Measurements from ENCODE around the gene PPM1A. TPM values are rescaled to one million over a fixed set of nuclear protein-coding genes. Genes with fewer than 3 reads are reported as not detected.

Gene PPM1A
- polyA plus RNA-seq, 2 donors, result 21.3 to 25.4 TPM

DNA sequence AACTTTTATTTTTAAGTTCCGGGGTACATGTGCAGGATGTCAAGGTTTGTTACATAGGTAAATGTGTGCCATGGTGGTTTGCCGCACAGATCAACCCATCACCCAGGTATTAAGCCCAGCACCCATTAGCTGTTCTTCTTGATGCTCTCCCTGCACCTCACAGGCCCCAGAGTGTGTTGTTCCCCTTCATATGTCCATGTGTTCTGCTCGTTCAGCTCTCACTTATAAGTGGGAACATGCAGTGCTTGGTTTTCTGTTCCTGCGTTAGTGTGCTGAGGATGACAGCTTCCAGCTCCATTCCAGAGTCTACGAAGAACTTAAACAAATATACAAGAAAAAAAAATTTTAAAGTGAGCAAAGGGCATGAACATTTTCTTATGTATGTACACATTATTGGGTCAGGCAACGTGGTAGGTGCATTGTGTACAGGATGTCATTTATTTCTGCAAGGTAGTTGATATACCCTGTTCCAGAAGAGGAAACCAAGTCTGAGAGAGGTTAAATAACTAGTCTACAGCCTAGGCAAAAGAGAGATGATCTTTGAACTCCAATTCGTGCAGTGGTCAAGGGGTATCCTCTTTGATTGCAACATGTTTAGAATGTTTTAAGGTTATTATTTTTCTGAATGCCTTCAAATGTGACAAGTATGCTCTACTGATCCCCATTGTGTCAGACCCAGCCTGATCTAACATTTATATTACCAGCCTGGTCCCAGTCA, 8.7 kb upstream of the PPM1A start:
- WGBS, 2 donors, result 83 to 86% methylated on average over 7 of the region's 7 CpGs

DNA sequence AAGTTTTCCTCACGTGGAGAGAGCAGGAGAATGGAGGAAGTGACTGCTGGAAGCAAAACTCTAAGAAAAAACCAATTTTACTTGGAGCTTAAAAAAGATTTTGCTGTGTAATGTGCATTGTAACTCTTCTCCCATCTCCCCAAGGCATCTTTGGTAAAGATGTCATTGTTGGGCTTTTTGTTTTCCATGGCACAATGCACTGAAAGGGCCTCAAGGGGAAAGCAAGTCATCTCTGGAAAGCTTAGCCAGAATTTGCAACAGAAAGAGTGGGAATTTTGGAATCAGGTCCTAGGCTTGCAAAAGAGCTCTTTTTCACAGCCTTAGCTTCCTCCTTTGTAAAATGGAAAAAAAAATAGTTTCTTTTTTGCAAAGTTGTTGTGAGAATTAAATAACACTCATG, 7.9 kb upstream of the PPM1A start:
- H3K9me3 ChIP-seq (ENCODE audit: control insufficient read depth in 2 of 2, insufficient read depth in 1 of 2, low read depth in 1 of 2, low read length in 1 of 2), result no peaks in the 10 kb centered on the region
- H3K27ac ChIP-seq (ENCODE audit: low read depth in 2 of 2, low read length in 1 of 2), result no peak overlapping the region
- H3K27me3 ChIP-seq (ENCODE audit: control insufficient read depth in 1 of 2, insufficient read depth in 2 of 2, low read length in 2 of 2), result no peaks in the 10 kb centered on the region
- H3K4me1 ChIP-seq (ENCODE audit: control insufficient read depth in 2 of 2, insufficient read depth in 2 of 2, low read length in 1 of 2), result no peaks in the 10 kb centered on the region
- H3K36me3 ChIP-seq (ENCODE audit: control insufficient read depth in 2 of 2, insufficient read depth in 2 of 2, low read length in 1 of 2), result no peaks in the 10 kb centered on the region
- H3K4me3 ChIP-seq (ENCODE audit: low read depth in 1 of 2, low read length in 2 of 2), result no peak overlapping the region
- WGBS, 2 donors, result 64 to 68% methylated on average over 1 of the region's 1 CpG

More for the DNA sequence above, 8.7 kb upstream of the PPM1A start:
- Histone ChIP-seq H3K36me3 (ENCODE audit: control insufficient read depth in 2 of 2, insufficient read depth in 2 of 2, low read length in 1 of 2) (no peaks in the 10 kb centered on the region), H3K27ac (ENCODE audit: low read depth in 2 of 2, low read length in 1 of 2) (no peak overlapping the region), H3K27me3 (ENCODE audit: control insufficient read depth in 1 of 2, insufficient read depth in 2 of 2, low read length in 2 of 2) (no peaks in the 10 kb centered on the region), H3K4me1 (ENCODE audit: control insufficient read depth in 2 of 2, insufficient read depth in 2 of 2, low read length in 1 of 2) (no peaks in the 10 kb centered on the region), H3K9me3 (ENCODE audit: control insufficient read depth in 2 of 2, insufficient read depth in 1 of 2, low read depth in 1 of 2, low read length in 1 of 2) (no peaks in the 10 kb centered on the region), H3K4me3 (ENCODE audit: low read depth in 1 of 2, low read length in 2 of 2) (no peak overlapping the region)

GRCh38 chr14:60242429-60242828, 6.6 kb upstream of the PPM1A start:
- 69 to 78% methylated on average over 2 of the region's 2 CpGs for WGBS, 2 donors
- H3K9me3 ChIP-seq (ENCODE audit: control insufficient read depth in 2 of 2, insufficient read depth in 1 of 2, low read depth in 1 of 2, low read length in 1 of 2), result no peaks in the 10 kb centered on the region
- no peak overlapping the region for H3K4me3 ChIP-seq (ENCODE audit: low read depth in 1 of 2, low read length in 2 of 2)
- no peak overlapping the region for H3K27ac ChIP-seq (ENCODE audit: low read depth in 2 of 2, low read length in 1 of 2)
- no peaks in the 10 kb centered on the region for H3K27me3 ChIP-seq (ENCODE audit: control insufficient read depth in 1 of 2, insufficient read depth in 2 of 2, low read length in 2 of 2)
- no peaks in the 10 kb centered on the region for H3K4me1 ChIP-seq (ENCODE audit: control insufficient read depth in 2 of 2, insufficient read depth in 2 of 2, low read length in 1 of 2)
- no peaks in the 10 kb centered on the region for H3K36me3 ChIP-seq (ENCODE audit: control insufficient read depth in 2 of 2, insufficient read depth in 2 of 2, low read length in 1 of 2)

- no peak overlapping the region for H3K4me3 ChIP-seq (ENCODE audit: low read depth in 1 of 2, low read length in 2 of 2)
- H3K27me3 ChIP-seq (ENCODE audit: control insufficient read depth in 1 of 2, insufficient read depth in 2 of 2, low read length in 2 of 2), result no peaks in the 10 kb centered on the region
- no peaks in the 10 kb centered on the region for H3K4me1 ChIP-seq (ENCODE audit: control insufficient read depth in 2 of 2, insufficient read depth in 2 of 2, low read length in 1 of 2)
- no peak overlapping the region for H3K27ac ChIP-seq (ENCODE audit: low read depth in 2 of 2, low read length in 1 of 2)
- no peaks in the 10 kb centered on the region for H3K36me3 ChIP-seq (ENCODE audit: control insufficient read depth in 2 of 2, insufficient read depth in 2 of 2, low read length in 1 of 2)
- H3K9me3 ChIP-seq (ENCODE audit: control insufficient read depth in 2 of 2, insufficient read depth in 1 of 2, low read depth in 1 of 2, low read length in 1 of 2), result no peaks in the 10 kb centered on the region
- WGBS, 2 donors, result 65 to 70% methylated on average over 2 of the region's 2 CpGs
Observed at GRCh38 chr14:60245380-60246177, 3.4 kb upstream of the PPM1A start.

DNA sequence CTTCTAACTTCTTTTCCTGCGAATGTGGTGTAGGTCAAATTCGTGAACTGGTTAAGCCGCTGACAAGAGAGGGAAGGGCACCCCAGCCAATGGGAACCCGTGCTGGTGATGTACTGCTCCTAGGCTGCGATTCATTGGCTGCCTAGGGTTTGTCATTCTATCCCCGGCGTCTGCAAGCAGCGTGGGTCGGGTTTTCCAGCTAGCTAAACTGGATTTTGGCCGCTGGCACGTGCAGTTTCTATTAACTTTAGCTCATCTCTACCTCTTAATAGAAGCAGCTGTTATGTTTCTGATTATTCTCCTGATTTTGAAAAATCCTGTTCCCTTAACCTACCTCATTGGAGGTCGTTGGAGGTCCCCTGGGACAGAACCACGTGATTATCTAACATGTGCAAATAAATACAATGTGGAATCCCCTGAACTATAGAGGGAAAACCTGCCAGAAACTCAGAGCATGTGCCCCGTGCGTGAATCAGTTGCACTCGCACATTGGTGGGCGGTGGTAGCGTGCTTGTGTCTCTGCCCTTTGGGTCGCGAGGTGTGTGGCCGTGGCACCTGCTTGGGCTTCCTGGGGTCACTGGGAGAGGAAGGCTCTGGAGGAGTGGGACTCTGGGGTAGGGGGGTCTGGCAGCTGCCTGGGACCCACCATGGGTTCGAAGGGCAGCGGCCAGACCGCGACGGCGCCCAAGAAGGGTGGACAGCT, 876 bp upstream of the PPM1A start:
- no peaks in the 10 kb centered on the region for H3K27me3 ChIP-seq (ENCODE audit: control insufficient read depth in 1 of 2, insufficient read depth in 2 of 2, low read length in 2 of 2)
- no peaks in the 10 kb centered on the region for H3K36me3 ChIP-seq (ENCODE audit: control insufficient read depth in 2 of 2, insufficient read depth in 2 of 2, low read length in 1 of 2)
- H3K27ac ChIP-seq (ENCODE audit: low read depth in 2 of 2, low read length in 1 of 2), result peak overlapping the region; percentile 99
- H3K4me1 ChIP-seq (ENCODE audit: control insufficient read depth in 2 of 2, insufficient read depth in 2 of 2, low read length in 1 of 2), result no peaks in the 10 kb centered on the region
- H3K9me3 ChIP-seq (ENCODE audit: control insufficient read depth in 2 of 2, insufficient read depth in 1 of 2, low read depth in 1 of 2, low read length in 1 of 2), result no peaks in the 10 kb centered on the region
- peak overlapping the region; percentile 62 to 64 for H3K4me3 ChIP-seq (ENCODE audit: low read depth in 1 of 2, low read length in 2 of 2)
- WGBS, 2 donors, result 1% methylated on average over 26 to 27 of the region's 27 CpGs

DNA sequence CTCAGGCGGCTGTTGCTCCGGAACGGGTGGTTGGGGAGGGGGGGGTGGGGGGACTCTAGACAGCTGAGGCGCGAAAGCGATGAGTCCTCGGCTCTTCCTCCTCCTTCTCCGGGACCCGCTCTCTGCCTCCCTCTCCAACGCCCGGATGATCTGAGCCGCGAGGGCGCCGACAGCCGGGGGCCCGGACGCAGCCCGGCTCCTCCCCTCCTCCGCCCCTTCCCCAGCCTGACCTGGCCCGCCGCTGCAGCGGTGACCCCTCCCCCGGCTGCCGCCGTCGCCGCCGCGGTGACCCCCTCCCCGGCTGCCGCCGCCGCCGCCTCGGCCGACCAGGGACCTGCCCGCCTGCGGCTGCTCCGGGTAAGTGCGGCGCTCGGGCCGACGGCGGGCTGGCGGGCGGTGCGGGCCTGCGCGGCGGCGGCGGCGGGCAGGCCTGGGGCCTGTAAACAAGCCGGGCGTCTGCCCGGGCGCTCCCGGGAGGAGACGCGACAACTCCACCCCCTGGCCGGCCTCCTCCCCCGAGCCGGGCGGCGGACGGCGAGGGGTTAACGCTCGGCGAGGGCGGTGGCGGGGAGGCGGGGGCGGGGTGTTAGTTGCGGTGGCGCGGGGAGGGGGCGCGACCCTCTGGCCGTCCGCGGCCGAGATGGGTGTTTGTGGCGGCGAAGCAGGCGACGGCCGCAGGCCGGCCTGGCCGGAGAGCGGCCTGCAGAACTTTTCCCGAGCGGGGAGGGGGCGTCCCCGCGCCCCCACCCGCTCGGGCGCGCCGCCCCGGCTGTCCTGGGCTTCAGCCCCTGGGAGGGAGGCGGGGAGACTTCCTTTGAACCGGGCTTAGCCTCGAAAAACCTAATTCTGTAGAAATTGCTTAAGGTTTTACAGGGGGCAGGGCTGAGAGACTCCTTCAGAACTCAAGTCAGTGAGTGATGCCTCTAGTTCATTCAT, 568 bp downstream of the PPM1A start:
- Histone ChIP-seq H3K27me3 (ENCODE audit: control insufficient read depth in 1 of 2, insufficient read depth in 2 of 2, low read length in 2 of 2) (no peaks in the 10 kb centered on the region), H3K36me3 (ENCODE audit: control insufficient read depth in 2 of 2, insufficient read depth in 2 of 2, low read length in 1 of 2) (no peaks in the 10 kb centered on the region), H3K9me3 (ENCODE audit: control insufficient read depth in 2 of 2, insufficient read depth in 1 of 2, low read depth in 1 of 2, low read length in 1 of 2) (no peaks in the 10 kb centered on the region), H3K27ac (ENCODE audit: low read depth in 2 of 2, low read length in 1 of 2) (peak overlapping the region; percentile 97 to 99), H3K4me1 (ENCODE audit: control insufficient read depth in 2 of 2, insufficient read depth in 2 of 2, low read length in 1 of 2) (no peaks in the 10 kb centered on the region), H3K4me3 (ENCODE audit: low read depth in 1 of 2, low read length in 2 of 2) (peak overlapping the region; percentile 86 to 94)
- WGBS, 2 donors, result 1% methylated on average over 67 to 106 of the region's 107 CpGs

DNA sequence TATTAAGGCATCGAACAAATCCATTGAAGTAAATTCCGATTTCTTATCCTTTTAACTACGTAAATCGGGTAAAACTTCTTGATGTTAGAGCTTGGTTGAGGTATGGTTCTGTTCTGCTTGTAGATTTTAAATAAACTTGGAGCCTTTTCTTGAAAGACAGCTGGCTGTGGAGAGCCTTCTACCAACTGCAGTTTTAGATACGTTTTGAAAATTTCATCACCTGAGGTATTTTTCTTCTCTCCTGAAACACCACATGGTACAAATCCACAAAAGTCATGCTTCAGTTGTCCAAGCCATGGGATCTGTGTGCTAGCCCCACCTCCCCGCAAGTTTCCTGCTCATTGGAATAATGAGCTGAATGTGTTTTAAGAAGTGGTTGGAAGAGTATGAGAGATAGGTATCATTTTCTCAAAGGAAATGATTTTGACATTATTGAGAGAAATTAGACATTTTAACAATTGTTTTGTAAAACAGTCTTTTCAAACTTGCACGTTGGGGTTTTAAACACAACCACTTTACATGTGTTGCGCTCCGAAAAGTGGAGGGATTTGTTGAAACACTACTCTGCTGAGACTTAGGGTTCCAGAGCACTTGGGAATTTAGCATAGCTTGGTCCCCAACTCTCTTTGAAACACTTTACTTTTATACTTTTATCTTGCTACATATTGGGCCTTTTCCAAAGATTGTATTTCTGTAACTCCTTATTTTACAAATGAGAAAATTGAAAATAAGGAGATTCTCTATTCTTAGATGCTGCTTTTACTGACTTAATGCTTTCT, 1.4 kb downstream of the PPM1A start:
- peak overlapping the region; percentile 86 to 94 for H3K4me3 ChIP-seq (ENCODE audit: low read depth in 1 of 2, low read length in 2 of 2)
- no peaks in the 10 kb centered on the region for H3K36me3 ChIP-seq (ENCODE audit: control insufficient read depth in 2 of 2, insufficient read depth in 2 of 2, low read length in 1 of 2)
- no peaks in the 10 kb centered on the region for H3K27me3 ChIP-seq (ENCODE audit: control insufficient read depth in 1 of 2, insufficient read depth in 2 of 2, low read length in 2 of 2)
- 14 to 15% methylated on average over 9 of the region's 9 CpGs for WGBS, 2 donors
- H3K9me3 ChIP-seq (ENCODE audit: control insufficient read depth in 2 of 2, insufficient read depth in 1 of 2, low read depth in 1 of 2, low read length in 1 of 2), result no peaks in the 10 kb centered on the region
- H3K4me1 ChIP-seq (ENCODE audit: control insufficient read depth in 2 of 2, insufficient read depth in 2 of 2, low read length in 1 of 2), result no peaks in the 10 kb centered on the region
- H3K27ac ChIP-seq (ENCODE audit: low read depth in 2 of 2, low read length in 1 of 2), result peak overlapping the region in 1 of 2 donors; percentile 99

- Histone ChIP-seq H3K27me3 (ENCODE audit: control insufficient read depth in 1 of 2, insufficient read depth in 2 of 2, low read length in 2 of 2) (no peaks in the 10 kb centered on the region), H3K36me3 (ENCODE audit: control insufficient read depth in 2 of 2, insufficient read depth in 2 of 2, low read length in 1 of 2) (no peaks in the 10 kb centered on the region), H3K4me3 (ENCODE audit: low read depth in 1 of 2, low read length in 2 of 2) (peak overlapping the region in 1 of 2 donors; percentile 26), H3K9me3 (ENCODE audit: control insufficient read depth in 2 of 2, insufficient read depth in 1 of 2, low read depth in 1 of 2, low read length in 1 of 2) (no peaks in the 10 kb centered on the region), H3K4me1 (ENCODE audit: control insufficient read depth in 2 of 2, insufficient read depth in 2 of 2, low read length in 1 of 2) (peaks cover 0 to 2% of the 10 kb centered on the region in 2 donors), H3K27ac (ENCODE audit: low read depth in 2 of 2, low read length in 1 of 2) (no peak overlapping the region)
- 50 to 71% methylated on average over 1 of the region's 1 CpG for WGBS, 2 donors
Observed at GRCh38 chr14:60251877-60252276, 2.9 kb downstream of the PPM1A start.

Measured in esophagus (tissue), 2 donors.